ENCODE results near the gene EFHB.

GRCh38 chr3:19972054-19972453 lies 38.0 kb upstream of the EFHB start:
- TF ChIP-seq MAX (IDR thresholded peaks at IDR 0.05): no peak
- no peak for TF ChIP-seq CTCF (IDR thresholded peaks at IDR 0.05 in 2 of 3, conservative IDR thresholded peaks at IDR 0.05 in 1 of 3; ENCODE audit: borderline replicate concordance in 1 of 3, insufficient read depth in 1 of 3, low read depth in 2 of 3, low read length in 2 of 3)
- TF ChIP-seq EZH2 (IDR thresholded peaks at IDR 0.05): no peak
- TF ChIP-seq POLR2AphosphoS5 (IDR thresholded peaks at IDR 0.05; ENCODE audit: low read depth, low read length): no peak
- no peak for TF ChIP-seq RAD21 (IDR thresholded peaks at IDR 0.05; ENCODE audit: low read depth)
- no peak for TF ChIP-seq FOSL1 (IDR thresholded peaks at IDR 0.05; ENCODE audit: low read depth)
